IPS-18c (cell line): Measurements from ENCODE around the gene IP6K3.

Experiments used
- H3K4me3 ChIP-seq: 2 replicates; pipeline ENCODE4 v1.7.0; 2013; ENCODE audit warnings: low read depth, mild to moderate bottlenecking, low read length, moderate library complexity; ENCODE audit not compliant: insufficient read depth
- H3K9me3 ChIP-seq: one replicate; pipeline ENCODE4 v1.6.1; 2013; ENCODE audit warnings: mild to moderate bottlenecking, low read length, moderate library complexity; ENCODE audit not compliant: control insufficient read depth, insufficient read depth

The IP6K3 gene

GRCh38 chr6:33692760-33693158, 53.9 kb downstream of the IP6K3 start:
- Histone ChIP-seq H3K9me3 (no peaks in the 10 kb centered on the region), H3K4me3 (no peak overlapping the region)

GRCh38 chr6:33692078-33692759, 54.5 kb downstream of the IP6K3 start:
- Histone ChIP-seq H3K9me3 (no peaks in the 10 kb centered on the region), H3K4me3 (no peak overlapping the region)

- Histone ChIP-seq H3K4me3 (no peak overlapping the region), H3K9me3 (no peaks in the 10 kb centered on the region)
Measured at GRCh38 chr6:33691456-33692077, 55.1 kb downstream of the IP6K3 start.

GRCh38 chr6:33690766-33691165, 55.9 kb downstream of the IP6K3 start:
- Histone ChIP-seq H3K9me3 (no peaks in the 10 kb centered on the region), H3K4me3 (no peak overlapping the region)

- Histone ChIP-seq H3K9me3 (no peaks in the 10 kb centered on the region), H3K4me3 (no peak overlapping the region)
Measured at GRCh38 chr6:33689879-33690278, 56.8 kb downstream of the IP6K3 start.

- H3K9me3 ChIP-seq, result no peaks in the 10 kb centered on the region
- no peak overlapping the region for H3K4me3 ChIP-seq
Measured at GRCh38 chr6:33689148-33689494, 57.6 kb downstream of the IP6K3 start.

GRCh38 chr6:33688451-33689147, 58.1 kb downstream of the IP6K3 start:
- Histone ChIP-seq H3K4me3 (no peak overlapping the region), H3K9me3 (no peaks in the 10 kb centered on the region)

- H3K9me3 ChIP-seq, result no peaks in the 10 kb centered on the region
- no peak overlapping the region for H3K4me3 ChIP-seq
Measured at GRCh38 chr6:33688006-33688405, 58.7 kb downstream of the IP6K3 start.

GRCh38 chr6:33686981-33687975, 59.4 kb downstream of the IP6K3 start:
- no peak overlapping the region for H3K4me3 ChIP-seq
- no peaks in the 10 kb centered on the region for H3K9me3 ChIP-seq

GRCh38 chr6:33686225-33686924, 60.3 kb downstream of the IP6K3 start:
- no peaks in the 10 kb centered on the region for H3K9me3 ChIP-seq

GRCh38 chr6:33685411-33686224, 61.1 kb downstream of the IP6K3 start:
- H3K9me3 ChIP-seq, result no peaks in the 10 kb centered on the region
- H3K4me3 ChIP-seq, result no peak overlapping the region

More at GRCh38 chr6:33686225-33686924, 60.3 kb downstream of the IP6K3 start:
- no peak overlapping the region for H3K4me3 ChIP-seq

GRCh38 chr6:33684983-33685382, 61.7 kb downstream of the IP6K3 start:
- H3K9me3 ChIP-seq, result no peaks in the 10 kb centered on the region
- no peak overlapping the region for H3K4me3 ChIP-seq

- Histone ChIP-seq H3K4me3 (no peak overlapping the region), H3K9me3 (no peaks in the 10 kb centered on the region)
Measured at GRCh38 chr6:33684428-33684896, 62.2 kb downstream of the IP6K3 start.

GRCh38 chr6:33683576-33684427, 62.9 kb downstream of the IP6K3 start:
- no peak overlapping the region for H3K4me3 ChIP-seq
- H3K9me3 ChIP-seq, result no peaks in the 10 kb centered on the region

- H3K4me3 ChIP-seq, result no peak overlapping the region
- H3K9me3 ChIP-seq, result no peaks in the 10 kb centered on the region
Measured at GRCh38 chr6:33683051-33683571, 63.6 kb downstream of the IP6K3 start.
